Left lobe of liver (tissue), 2 donors: Measurements from ENCODE around the gene DUXA. TPM values are rescaled to one million over a fixed set of nuclear protein-coding genes. Genes with fewer than 3 reads are reported as not detected.
A peak's percentile ranks its signal among the peaks of the same experiment; 100 is the strongest.
"Not testable (repeated sequence)": the region's sequence is repeated elsewhere in the genome, so short reads cannot be mapped to it uniquely, and the experiment has no call there.

Experiments
- ATAC-seq: fragments of 200-7000 bp; cut with Tn5 transposase; one replicate; pipeline ENCODE4 v1.9.1; 2020; ENCODE audit warnings: mild to moderate bottlenecking, moderate library complexity
- DNase-seq: peaks from one replicate; pipeline ENCODE4 v3.0.0-alpha.2; 2020; ENCODE audit warnings: low spot score
- total RNA-seq: library from RNA; stranded (reverse); gene quantifications from one replicate; pipeline ENCODE4 v1.2.1, GENCODE V29; 2021
- donor health status: DM: no; HTN: no; CAD: no; lungs with moderate emphysema.
- donor health status: DM: no; HTN: yes; CAD: no.

DUXA gene
- not detected for total RNA-seq

DNA sequence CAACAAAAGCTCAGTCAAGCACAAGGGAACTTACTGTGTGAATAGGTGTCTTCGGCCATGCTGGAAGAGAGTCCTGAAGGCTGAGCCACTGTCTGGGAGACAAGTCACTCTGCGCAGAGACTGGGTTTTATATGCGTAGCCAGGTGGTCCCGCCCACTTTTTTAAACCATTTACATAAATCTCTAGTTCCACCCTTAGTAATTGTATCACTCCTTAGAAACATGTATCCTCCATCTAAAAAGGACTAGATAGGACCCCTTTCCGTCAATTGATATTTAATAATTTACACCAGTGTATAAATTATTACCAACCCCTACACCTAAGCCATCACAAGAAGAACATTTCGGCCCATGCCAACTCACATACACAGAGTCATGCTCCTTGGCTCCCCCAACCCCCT, at the start of gene DUXA:
TSS of gene DUXA (minus strand) at position 101 of the 400 bp plus-strand sequence. CDS start at position 59, 42 bp downstream.
- DNase-seq (no peak), ATAC-seq (no peak)

- ATAC-seq (no peak), DNase-seq (peak; percentile 22)
These were observed 44.8 kb upstream of the DUXA start for GRCh38 chr19:57212109-57212508.

DNA sequence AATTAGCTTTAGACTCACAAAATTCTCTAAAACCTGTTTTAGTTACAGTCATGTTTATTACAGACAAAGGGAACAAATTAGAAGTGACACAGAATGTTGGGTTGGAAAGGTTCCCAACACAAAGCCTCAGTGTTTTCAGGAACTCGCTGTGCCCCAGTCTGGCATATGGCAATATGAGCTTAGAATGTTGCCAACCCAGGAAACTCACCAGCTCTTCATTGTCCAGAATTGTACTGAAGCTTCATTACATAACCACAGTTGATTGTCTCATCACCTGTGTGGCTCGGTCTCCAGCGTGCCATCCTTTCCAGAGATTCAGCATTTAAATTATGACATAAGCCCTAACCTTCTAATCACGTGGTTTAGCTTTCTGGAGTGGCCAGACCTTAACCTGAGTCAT, 43.1 kb upstream of the DUXA start:
- no peak for DNase-seq
- no peak for ATAC-seq

DNA sequence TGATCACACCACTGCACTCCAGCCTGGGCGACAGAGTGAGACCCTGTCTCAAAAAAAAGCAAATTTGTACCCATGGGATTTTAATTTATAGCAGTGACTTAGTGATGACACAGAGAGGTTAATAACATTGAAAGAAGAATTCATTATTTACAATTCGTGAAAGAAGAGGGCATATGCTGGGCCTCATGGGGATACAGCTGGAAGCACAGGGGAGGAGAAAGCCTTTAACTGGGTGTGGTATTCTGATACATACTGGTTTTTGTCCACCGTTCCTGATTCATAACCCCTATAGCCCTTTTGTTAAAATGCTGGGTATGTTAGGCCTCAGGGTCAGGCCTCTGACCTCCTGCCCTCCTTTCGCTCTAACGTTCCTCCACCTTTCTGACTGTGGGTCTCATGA, 34.9 kb upstream of the DUXA start:
- DNase-seq = no peak
- ATAC-seq = no peak

- not testable (repeated sequence) for DNase-seq, ATAC-seq
These were observed 30.6 kb upstream of the DUXA start for GRCh38 chr19:57197874-57198273.

DNA sequence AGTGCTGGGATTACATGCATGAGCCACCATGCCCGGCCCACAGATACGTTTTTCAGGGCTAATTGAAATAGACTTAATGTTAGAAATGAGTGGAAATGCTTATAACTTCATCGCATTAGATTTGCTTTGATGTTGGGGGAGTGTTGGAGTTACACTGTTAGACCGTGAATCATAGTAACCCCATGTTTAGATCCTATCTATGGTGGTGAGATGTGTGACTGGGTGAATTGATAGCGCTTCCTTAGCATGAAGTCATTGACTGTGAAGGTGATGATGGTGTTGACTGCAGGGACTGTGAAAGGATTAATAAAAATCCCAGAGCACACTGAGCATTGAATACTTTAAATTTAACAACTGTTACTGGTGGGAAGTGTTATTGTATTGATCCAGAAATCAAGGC, 25.7 kb upstream of the DUXA start:
- DNase-seq (no peak), ATAC-seq (no peak)

DNA sequence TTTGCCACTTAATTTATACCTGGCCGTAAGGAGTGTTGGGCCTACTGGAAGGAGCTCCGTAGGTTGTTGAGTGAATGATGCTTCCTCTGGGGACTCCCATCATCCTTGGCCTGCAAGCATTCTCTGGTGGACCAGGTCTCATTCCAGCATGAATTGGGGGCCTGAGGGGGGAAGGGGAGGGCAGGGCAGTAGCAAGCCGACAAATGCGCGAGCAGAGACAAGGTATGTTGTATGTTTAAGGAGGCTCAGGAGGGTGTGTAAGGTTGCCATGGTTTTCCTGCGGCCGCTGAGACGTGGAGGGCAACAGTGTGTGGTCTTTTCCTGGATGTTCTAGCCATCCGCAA, 24.8 kb upstream of the DUXA start:
- no peak for ATAC-seq
- no peak for DNase-seq

DNA sequence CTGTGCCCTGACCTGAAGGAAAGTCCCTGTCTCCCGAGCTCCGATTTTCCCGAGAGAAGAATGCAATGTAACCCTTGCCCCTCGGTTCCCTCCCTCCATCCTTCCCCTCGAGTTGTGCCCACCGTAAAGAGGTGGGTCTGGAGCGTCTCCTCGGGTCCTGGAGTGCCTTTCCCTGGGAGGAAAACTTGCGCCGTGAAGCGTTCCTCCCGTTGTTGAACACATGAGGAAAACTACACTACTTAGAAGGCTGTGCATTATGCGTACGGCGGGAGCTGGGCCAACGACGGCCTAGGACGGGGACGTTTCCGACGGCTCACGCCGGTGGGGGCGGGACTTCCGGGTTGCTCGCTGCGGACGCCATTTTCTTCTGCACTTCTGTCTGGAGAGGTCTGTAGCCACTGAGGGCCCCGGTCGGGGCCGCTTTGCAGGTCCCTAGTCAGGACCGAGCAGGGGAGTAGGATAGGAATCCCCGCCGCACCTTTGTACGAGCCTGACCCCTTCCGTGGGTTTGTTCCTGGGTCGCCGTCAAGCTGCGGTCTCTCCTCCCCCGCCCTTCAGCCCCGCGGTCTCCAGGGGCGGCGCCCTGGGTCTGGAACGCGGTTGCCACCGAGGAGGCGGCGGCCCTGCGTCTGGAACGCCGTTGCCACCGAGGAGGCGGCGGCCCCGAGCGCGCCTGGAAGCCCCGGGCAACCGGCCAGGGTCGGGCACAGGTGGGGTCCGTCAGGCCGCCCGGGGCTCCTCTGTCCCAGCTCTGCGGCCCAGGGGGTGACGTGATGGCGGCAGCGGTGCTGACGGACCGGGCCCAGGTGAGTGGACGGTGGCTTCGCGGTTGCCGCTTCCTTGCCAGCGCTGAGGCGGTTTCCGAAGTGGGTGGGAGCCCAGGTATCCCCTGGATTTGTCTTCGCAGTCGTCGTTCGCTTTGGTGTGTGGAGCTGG, 24.1 kb upstream of the DUXA start, which contains the start of gene ZNF264:
TSS of gene ZNF264 (plus strand) at position 360 of the 936 bp plus-strand sequence. CDS start at position 774, 414 bp downstream.
- ATAC-seq = peak; percentile 99

GRCh38 chr19:57190301-57190700, 23.0 kb upstream of the DUXA start:
- no peak for ATAC-seq
- no peak for DNase-seq

More for the DNA sequence above, 24.1 kb upstream of the DUXA start, which contains the start of gene ZNF264:
- DNase-seq = peak; percentile 90

DNA sequence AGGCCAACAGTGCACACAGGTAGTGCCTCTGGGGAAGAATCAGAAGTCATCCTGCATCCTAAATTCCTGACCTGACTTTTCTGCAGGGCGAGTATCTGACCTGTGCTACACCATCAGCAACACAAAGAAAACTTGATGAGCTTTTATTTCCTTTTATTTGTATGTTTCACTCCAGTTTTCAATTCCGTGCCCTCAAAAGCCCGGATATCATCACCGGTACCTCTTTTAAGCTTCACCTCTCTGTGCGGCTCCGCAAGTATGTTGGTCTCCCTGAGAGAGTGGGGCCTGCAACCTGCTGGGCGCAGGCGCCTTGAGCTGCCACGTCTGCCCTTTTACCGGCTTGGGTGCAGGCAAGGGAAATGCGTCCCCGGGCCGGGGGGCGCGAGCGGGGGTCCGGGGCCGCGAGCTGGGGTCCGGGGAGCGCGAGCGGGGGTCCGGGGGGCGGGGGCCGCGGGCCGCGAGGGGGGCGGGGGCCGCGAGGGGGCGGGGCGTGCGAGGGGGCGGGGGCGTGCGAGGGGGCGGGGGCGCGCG, 4.3 kb upstream of the DUXA start:
- ATAC-seq = peak; percentile 26

DNA sequence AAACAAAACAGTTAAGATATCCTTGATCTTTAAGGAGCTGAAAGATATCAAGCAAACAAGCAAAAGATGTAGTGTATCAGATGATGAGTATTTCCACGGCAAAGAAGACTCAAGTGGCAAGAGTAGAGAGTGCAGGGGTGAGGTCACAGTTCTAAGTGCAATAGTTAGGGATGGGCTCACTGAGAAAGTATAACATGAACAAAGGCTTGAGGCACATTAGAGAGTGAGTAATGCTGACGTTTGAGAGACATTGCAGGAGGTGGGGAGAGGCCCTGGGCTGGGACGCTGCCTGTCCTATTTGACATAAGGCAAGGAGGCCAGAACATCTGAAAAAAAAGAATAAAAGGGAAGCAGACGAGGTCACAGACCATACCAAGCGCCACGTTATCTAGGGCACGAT, 1.4 kb downstream of the DUXA start:
- ATAC-seq = no peak

More for the DNA sequence above, 4.3 kb upstream of the DUXA start:
- DNase-seq = no peak

DNA sequence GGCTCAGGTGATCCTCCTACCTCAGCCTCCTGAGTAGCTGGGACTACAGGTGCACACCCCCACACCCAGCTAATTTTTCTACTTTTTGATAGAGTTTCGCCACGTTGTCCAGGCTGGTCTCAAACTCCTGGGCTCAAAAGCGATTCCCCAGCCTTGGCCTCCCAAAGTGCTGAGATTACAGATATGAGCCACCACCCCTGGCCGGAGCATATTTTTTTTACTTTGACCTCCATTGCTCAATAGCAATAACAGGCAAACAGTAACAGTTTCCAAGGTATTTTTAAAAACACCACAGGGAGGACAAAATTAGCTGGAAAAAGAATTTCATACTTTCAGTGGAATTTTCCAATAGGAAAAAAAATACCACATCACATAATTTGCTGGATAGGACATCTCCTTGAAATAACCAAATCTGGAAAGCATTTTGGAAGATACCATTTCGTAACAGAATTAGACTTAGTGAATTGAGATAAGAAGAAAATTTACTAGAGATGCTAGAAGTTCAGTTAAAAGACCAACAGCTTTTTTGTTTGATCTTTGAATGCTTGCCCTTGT, 5.2 kb downstream of the DUXA start:
- ATAC-seq (no peak), DNase-seq (no peak)

More for the DNA sequence above, 1.4 kb downstream of the DUXA start:
- no peak for DNase-seq

DNA sequence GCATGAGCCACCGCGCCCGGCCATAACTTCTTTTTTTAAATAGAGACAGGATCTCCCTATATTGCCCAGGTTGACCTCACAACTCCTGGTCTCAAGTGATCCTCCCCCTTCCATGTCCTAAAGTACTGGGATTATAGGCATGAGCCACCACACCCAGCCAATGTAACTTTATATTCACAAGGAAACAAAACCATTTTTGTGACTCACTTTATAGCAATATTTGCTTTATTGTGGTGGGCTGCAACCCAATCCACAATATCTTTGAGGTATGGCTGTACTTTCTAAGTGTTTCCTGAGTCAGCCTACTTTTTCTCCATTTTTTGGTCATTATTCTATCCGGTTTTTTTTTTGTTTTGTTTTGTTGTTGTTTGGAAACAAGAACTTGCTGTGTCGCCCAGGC, 14.4 kb downstream of the DUXA start:
- DNase-seq = no peak

DNA sequence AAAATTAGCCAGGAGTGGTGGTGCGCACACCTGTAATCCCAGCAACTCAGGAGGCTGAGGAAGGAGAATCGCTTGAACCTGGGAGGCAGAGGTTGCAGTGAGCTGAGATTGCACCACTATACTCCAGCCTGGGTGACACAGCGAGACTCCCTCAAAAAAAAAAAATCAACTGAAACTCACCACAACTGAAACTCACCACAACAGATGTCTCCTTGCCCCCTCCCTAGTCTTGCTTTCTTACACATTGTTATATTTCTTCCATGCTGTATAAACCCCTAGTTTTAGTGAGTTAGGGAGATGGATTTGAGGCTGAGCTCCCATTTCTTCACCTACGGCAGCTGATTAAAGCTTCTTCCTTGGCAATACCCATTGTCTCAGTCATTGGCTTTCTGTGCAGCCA, 25.6 kb downstream of the DUXA start:
- DNase-seq (no peak), ATAC-seq (no peak)

More for the DNA sequence above, 14.4 kb downstream of the DUXA start:
- no peak for ATAC-seq

GRCh38 chr19:57135797-57136196, 31.5 kb downstream of the DUXA start:
- ATAC-seq (no peak), DNase-seq (no peak)

DNA sequence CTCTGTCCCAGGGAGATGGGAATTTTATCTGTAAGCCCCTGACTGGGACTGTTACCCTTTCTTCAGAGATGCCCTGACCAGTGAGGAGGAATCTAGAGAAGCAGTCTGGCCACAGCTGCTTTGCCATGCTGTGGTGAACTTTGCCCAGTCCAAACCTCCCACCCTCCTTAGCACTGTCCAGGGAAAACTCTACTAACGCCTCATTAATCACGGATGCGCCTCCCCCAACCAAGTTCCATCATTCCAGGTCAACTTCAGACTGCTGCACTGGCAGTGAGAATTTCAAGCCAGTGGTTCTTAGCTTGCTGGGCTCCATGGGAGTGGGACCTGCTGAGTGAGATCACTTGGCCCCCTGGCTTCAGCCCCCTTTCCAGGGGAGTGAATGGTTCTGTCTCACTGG, 39.9 kb downstream of the DUXA start:
- ATAC-seq, DNase-seq: not testable (repeated sequence)

DNA sequence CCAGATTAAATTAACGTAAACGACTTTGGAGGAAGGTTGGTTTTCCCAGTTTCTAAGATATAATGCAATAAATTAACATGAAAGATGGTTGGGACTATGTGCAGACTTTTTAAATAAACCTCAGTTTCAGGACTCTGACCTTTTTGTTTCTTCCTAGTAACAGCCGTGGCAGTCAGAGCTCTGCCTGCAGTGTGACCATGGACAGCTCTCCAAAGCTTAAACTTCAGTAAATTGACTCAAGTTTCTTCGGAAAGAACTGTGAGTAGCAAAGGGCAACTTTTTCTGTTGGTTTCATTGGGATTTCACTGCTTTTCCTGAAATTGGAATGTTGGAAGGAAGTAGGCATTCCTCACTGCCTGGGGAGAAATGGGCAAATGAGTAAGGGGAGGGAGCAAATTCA, 43.4 kb downstream of the DUXA start:
- ATAC-seq (no peak), DNase-seq (no peak)

GRCh38 chr19:57118848-57119247, 48.4 kb downstream of the DUXA start:
- ATAC-seq (no peak), DNase-seq (no peak)

GRCh38 chr19:57113501-57113900, 53.8 kb downstream of the DUXA start:
- not testable (repeated sequence) for DNase-seq, ATAC-seq

GRCh38 chr19:57111329-57111644, 56.0 kb downstream of the DUXA start:
- DNase-seq (no peak), ATAC-seq (no peak)

DNA sequence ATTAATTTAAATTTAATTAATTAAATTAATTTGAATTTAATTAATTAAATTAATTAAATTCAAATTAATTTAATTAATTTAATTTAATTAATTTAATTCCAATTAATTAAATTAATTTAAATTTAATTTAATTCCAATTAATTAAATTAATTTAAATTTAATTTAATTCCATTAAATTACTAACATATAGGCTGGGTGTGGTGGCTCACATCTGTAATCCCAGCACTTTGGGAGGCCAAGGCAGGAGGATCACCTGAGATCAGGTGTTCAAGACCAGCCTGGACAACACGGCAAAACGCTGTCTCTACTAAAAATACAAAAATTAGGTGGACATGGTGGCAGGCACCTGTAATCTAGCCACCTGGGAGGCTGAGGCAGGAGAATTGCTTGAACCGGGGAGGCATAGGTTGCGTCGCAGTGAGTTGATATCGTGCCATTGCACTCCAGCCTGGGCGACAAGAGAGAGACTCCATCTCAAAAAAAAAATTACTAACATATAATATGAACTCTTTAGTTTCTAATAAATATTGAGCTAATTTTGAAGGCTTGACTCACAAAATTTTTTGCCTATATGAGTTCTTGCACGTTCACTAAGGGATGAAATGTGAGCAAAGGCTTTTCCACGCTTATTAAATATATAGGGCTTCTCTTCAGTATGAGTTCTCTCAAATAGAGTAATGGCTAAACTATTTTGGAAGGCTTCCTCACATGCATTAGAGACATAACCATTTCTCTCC, 56.5 kb downstream of the DUXA start:
- ATAC-seq (no peak), DNase-seq (no peak)
